IMR-90 (cell line): Measurements from ENCODE around the gene HTR1D. TPM values are rescaled to one million over a fixed set of nuclear protein-coding genes. Genes with fewer than 3 reads are reported as not detected.

ENCODE experiments used
- ATAC-seq: fragments of 200-7000 bp; cut with Tn5 transposase; 2 replicates; pipeline ENCODE4 v1.9.1; 2020; ENCODE audit warnings: low read depth, mild to moderate bottlenecking, moderate library complexity
- BruUV-seq: library from RNA; stranded (reverse); fragments of 400-500 nt; replicated peaks from 2 replicates; lab custom pipeline; 2021; lab: Mats Ljungman, UMichigan
- CTCF ChIA-PET: fragments of 300-600 bp; formaldehyde crosslinking; extraction: SDS; loops from one replicate; lab custom pipeline; 2021; ENCODE audit warnings: antibody characterized with exemption; lab: Yijun Ruan, JAX
- POLR2A ChIA-PET: fragments of 300-600 bp; sonication (Branson Sonifier 250); formaldehyde crosslinking; loops from one replicate; lab custom pipeline; 2022; ENCODE audit warnings: antibody characterized with exemption; ENCODE audit not compliant: unreplicated experiment; lab: Charles Lee
- DNase-seq: peaks from one replicate; pipeline ENCODE4 v3.0.0; 2013
- H2AFZ ChIP-seq: replicated peaks from 2 replicates; pipeline ENCODE3; 2013; ENCODE audit warnings: low read length, mild to moderate bottlenecking; ENCODE audit not compliant: poor library complexity
- H2AK5ac ChIP-seq: 2 replicates; pipeline ENCODE4 v1.6.1; 2013; ENCODE audit warnings: low read depth, low read length, inconsistent platforms
- H2AK9ac ChIP-seq: replicated peaks from 2 replicates; pipeline ENCODE3; 2013; ENCODE audit warnings: mild to moderate bottlenecking, low read depth, low read length, moderate library complexity; ENCODE audit not compliant: poor library complexity
- H2BK120ac ChIP-seq: 2 replicates; pipeline ENCODE4 v1.6.1; 2013; ENCODE audit warnings: low read depth, low read length, inconsistent platforms
- H2BK15ac ChIP-seq: 3 replicates; pipeline ENCODE4 v1.6.1; 2013; ENCODE audit warnings: low read depth, low read length, inconsistent platforms
- H2BK20ac ChIP-seq: 2 replicates; pipeline ENCODE4 v1.6.1; 2013; ENCODE audit warnings: low read depth, mild to moderate bottlenecking, inconsistent platforms, low read length, moderate library complexity
- H2BK5ac ChIP-seq: 2 replicates; pipeline ENCODE4 v1.6.1; 2013; ENCODE audit warnings: mild to moderate bottlenecking, low read depth, low read length, inconsistent platforms; ENCODE audit not compliant: poor library complexity, severe bottlenecking
- H3K14ac ChIP-seq: replicated peaks from 2 replicates; pipeline ENCODE4 v1.6.1; 2013; ENCODE audit warnings: low read depth, low read length, inconsistent platforms
- H3K18ac ChIP-seq: 2 replicates; pipeline ENCODE4 v1.6.1; 2013; ENCODE audit warnings: low read depth, low read length, control low read depth
- H3K23ac ChIP-seq: 2 replicates; pipeline ENCODE4 v1.6.1; 2013; ENCODE audit warnings: low read depth, low read length, inconsistent platforms
- H3K27ac ChIP-seq: 2 replicates; pipeline ENCODE4 v1.5.1; 2013; ENCODE audit warnings: mild to moderate bottlenecking, control low read depth, low read length; ENCODE audit not compliant: insufficient read depth
- H3K27me3 ChIP-seq: 2 replicates; pipeline ENCODE4 v1.6.1; 2013; ENCODE audit warnings: low read length; ENCODE audit not compliant: control insufficient read depth, insufficient read depth
- H3K36me3 ChIP-seq: 2 replicates; pipeline ENCODE4 v1.6.1; 2013; ENCODE audit warnings: low read length, mixed read lengths; ENCODE audit not compliant: control insufficient read depth, insufficient read depth
- H3K4ac ChIP-seq: 2 replicates; pipeline ENCODE4 v1.6.1; 2013; ENCODE audit warnings: low read depth, low read length, inconsistent platforms
- H3K4me1 ChIP-seq: 2 replicates; pipeline ENCODE4 v1.6.1; 2013; ENCODE audit warnings: low read length, mixed read lengths; ENCODE audit not compliant: control insufficient read depth, insufficient read depth
- H3K4me2 ChIP-seq: 2 replicates; pipeline ENCODE4 v1.6.1; 2013; ENCODE audit warnings: low read depth, mild to moderate bottlenecking, control low read depth, low read length, moderate library complexity
- H3K4me3 ChIP-seq: 2 replicates; pipeline ENCODE4 v1.5.1; 2013; ENCODE audit warnings: low read depth, mild to moderate bottlenecking, control low read depth, low read length, moderate library complexity; ENCODE audit not compliant: insufficient read depth
- H3K56ac ChIP-seq: 2 replicates; pipeline ENCODE4 v1.6.1; 2013; ENCODE audit warnings: low read length, inconsistent platforms; ENCODE audit not compliant: insufficient read depth; ENCODE audit errors: extremely low read depth
- H3K79me1 ChIP-seq, 2 experiments: 2 replicates each; pipeline ENCODE4 v1.6.1; 2013; ENCODE audit warnings: low read length in 2 of 2, inconsistent platforms in 1 of 2, low read depth in 1 of 2
- H3K9ac ChIP-seq: 2 replicates; pipeline ENCODE4 v1.6.1; 2013; ENCODE audit warnings: low read depth, low read length, control low read depth
- H3K9me1 ChIP-seq: 2 replicates; pipeline ENCODE4 v1.6.1; 2013; ENCODE audit warnings: low read length, inconsistent platforms; ENCODE audit not compliant: insufficient read depth
- H3K9me3 ChIP-seq: 2 replicates; pipeline ENCODE4 v1.6.1; 2013; ENCODE audit warnings: low read length; ENCODE audit not compliant: control insufficient read depth, insufficient read depth
- H4K20me1 ChIP-seq: 2 replicates; pipeline ENCODE4 v1.6.1; 2013; ENCODE audit warnings: low read length, inconsistent platforms; ENCODE audit not compliant: insufficient read depth
- H4K5ac ChIP-seq: 2 replicates; pipeline ENCODE4 v1.6.1; 2013; ENCODE audit warnings: mild to moderate bottlenecking, low read depth, low read length, control low read depth
- H4K8ac ChIP-seq, 2 experiments: 2 replicates each; pipeline ENCODE4 v1.6.1; 2013; ENCODE audit warnings: low read depth in 2 of 2, low read length in 2 of 2, control low read depth in 1 of 2, inconsistent platforms in 1 of 2
- H4K91ac ChIP-seq: 2 replicates; pipeline ENCODE4 v1.6.1; 2013; ENCODE audit warnings: low read depth, low read length, inconsistent platforms; ENCODE audit not compliant: insufficient read depth
- BHLHE40 ChIP-seq: fragments of 150-350 bp; IDR thresholded peaks from 2 replicates; pipeline ENCODE4 v1.6.1; 2016; ENCODE audit warnings: mild to moderate bottlenecking, low read depth, low read length
- CEBPB ChIP-seq: IDR thresholded peaks from 2 replicates; pipeline ENCODE4 v1.6.1; 2012; ENCODE audit warnings: low read depth, low read length, improper control_type of control experiment
- CHD1 ChIP-seq: IDR thresholded peaks from 2 replicates; pipeline ENCODE4 v1.6.1; 2012; ENCODE audit warnings: low read depth, low read length, improper control_type of control experiment
- FOS ChIP-seq: fragments of 150-350 bp; IDR thresholded peaks from 2 replicates; pipeline ENCODE4 v1.6.1; 2016; ENCODE audit warnings: low read depth, low read length
- MAFK ChIP-seq: IDR thresholded peaks from 2 replicates; pipeline ENCODE4 v1.6.1; 2012; ENCODE audit warnings: low read depth, low read length, improper control_type of control experiment
- MAZ ChIP-seq: IDR thresholded peaks from 2 replicates; pipeline ENCODE4 v1.6.1; 2012; ENCODE audit warnings: low read depth, mild to moderate bottlenecking, low read length, improper control_type of control experiment, moderate library complexity, borderline replicate concordance
- MXI1 ChIP-seq: IDR thresholded peaks from 2 replicates; pipeline ENCODE4 v1.6.1; 2012; ENCODE audit warnings: low read depth, mild to moderate bottlenecking, low read length, moderate library complexity, borderline replicate concordance
- NFE2L2 ChIP-seq: fragments of 150-350 bp; IDR thresholded peaks from 2 replicates; pipeline ENCODE4 v1.6.1; 2016; ENCODE audit warnings: low read depth, mild to moderate bottlenecking, low read length
- POLR2A ChIP-seq: IDR thresholded peaks from 2 replicates; pipeline ENCODE4 v1.6.1; 2012; ENCODE audit warnings: mild to moderate bottlenecking, low read depth, low read length
- RAD21 ChIP-seq: IDR thresholded peaks from 2 replicates; pipeline ENCODE4 v1.6.1; 2012; ENCODE audit warnings: low read length, improper control_type of control experiment
- RFX5 ChIP-seq: IDR thresholded peaks from 2 replicates; pipeline ENCODE4 v1.8.0; 2012; ENCODE audit warnings: low read depth, mild to moderate bottlenecking, low read length, moderate library complexity
- SMC3 ChIP-seq: fragments of 150-350 bp; IDR thresholded peaks from 2 replicates; pipeline ENCODE4 v1.6.1; 2016; ENCODE audit warnings: low read depth, mild to moderate bottlenecking, antibody characterized with exemption, low read length, moderate library complexity
- WGBS, 2 experiments: methylation state at CpG; one replicate each; pipeline versions ENCODE4 v1.1.5 to v1.1.7; 2013; ENCODE audit warnings: missing lambda C conversion rate in 2 of 2; ENCODE audit not compliant: insufficient read length in 1 of 2; ENCODE audit errors: extremely low coverage in 2 of 2; 5-methylcytosine and 5-hydroxymethylcytosine counted together
- dilution Hi-C: fragments of 300-500 bp; cut with HindIII; formaldehyde crosslinking; loops from one replicate; pipeline ENCODE4 v1.14.3; 2018; ENCODE audit warnings: low sequenced_read_pairs; ENCODE audit not compliant: unreplicated experiment
- in situ Hi-C: fragments of 300-500 bp; cut with MboI; formaldehyde crosslinking; loops from 3 replicates; pipeline ENCODE4 v1.14.3; 2019; ENCODE audit warnings: low sequenced_read_pairs, inconsistent platforms, mixed read lengths
- intact Hi-C: fragments of 100-400 bp; cut with micrococcal nuclease; formaldehyde crosslinking; loops from 2 replicates; pipeline ENCODE4 v1.10.0; 2022
- polyA plus RNA-seq, 3 experiments: library from polyadenylated mRNA; depleted of rRNA; stranded (reverse); fragments of >200 nt; gene quantifications; 2 replicates each; pipeline ENCODE4 v1.2.3, GENCODE V29; 2012; ENCODE audit warnings: low replicate concordance in 1 of 3
- total RNA-seq: library from RNA; depleted of rRNA; stranded (reverse); fragments of >200 nt; gene quantifications from 2 replicates; pipeline ENCODE4 v1.2.3, GENCODE V29; 2012
- TF ChIP-seq, protein P1 (sequence below): conservative IDR thresholded peaks from 2 replicates; pipeline ENCODE4 v1.5.1; 2012; ENCODE audit warnings: mild to moderate bottlenecking, low read depth, low read length, improper control_type of control experiment
- TF ChIP-seq, protein P2 (sequence below): fragments of 150-350 bp; IDR thresholded peaks from 2 replicates; pipeline ENCODE4 v1.6.1; 2017; ENCODE audit warnings: mild to moderate bottlenecking, antibody characterized with exemption, low read length, low read depth
- TF ChIP-seq, protein P3 (sequence below): fragments of 150-350 bp; IDR thresholded peaks from 2 replicates; pipeline ENCODE4 v1.6.1; 2016; ENCODE audit warnings: low read depth, mild to moderate bottlenecking, low read length, moderate library complexity, borderline replicate concordance

The HTR1D gene
- total and polyA plus RNA-seq, 2 of the 4 experiments (the other 2 are of a cell fraction): 0.03 to 0.18 TPM

DNA sequence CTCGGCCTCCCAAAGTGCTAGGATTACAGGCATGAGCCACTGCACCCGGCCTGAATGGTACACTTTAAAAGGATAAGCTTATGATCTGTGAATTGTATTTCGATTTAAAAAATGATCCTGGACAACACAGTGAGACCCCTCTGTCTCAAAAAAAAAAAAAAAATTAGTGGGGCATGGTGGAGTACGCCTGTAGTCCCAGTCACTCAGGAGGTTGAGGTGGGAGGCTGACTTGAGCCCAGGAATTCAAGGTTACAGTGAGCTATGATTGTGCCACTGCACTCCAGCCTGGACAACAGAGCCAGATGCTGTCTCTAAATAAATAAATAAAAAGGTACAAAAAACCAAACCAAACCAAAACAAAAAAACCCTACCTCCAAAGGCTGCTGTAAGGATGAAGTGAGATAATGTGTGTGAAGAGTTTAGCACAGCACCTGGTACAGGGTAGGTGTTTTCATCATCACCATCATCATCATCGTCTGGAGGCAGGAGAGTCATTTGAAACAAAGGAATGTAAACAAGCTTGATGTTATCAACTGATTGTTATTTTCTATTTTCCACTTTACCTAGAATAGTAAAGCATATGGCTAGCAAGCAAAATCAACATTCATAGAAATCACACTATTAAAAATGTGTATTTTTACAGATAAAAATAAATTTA, 22.5 kb upstream of the HTR1D start:
- no TSS peak for BruUV-seq
- Histone ChIP-seq H3K36me3 (no peaks in the 10 kb centered on the region), H4K20me1 (no peaks in the 10 kb centered on the region), H2BK120ac (no peak overlapping the region), H3K27me3 (0 out of 2 replicates have a peak, but pooled peaks cover 3% of the 10 kb centered on the region), H3K9me1 (no peaks in the 10 kb centered on the region; the same call in 1 of the 2 replicates), H4K91ac (no peak overlapping the region), H3K4me3 (no peak overlapping the region), H2AFZ (no peak overlapping the region), H3K9ac (no peak overlapping the region), H3K9me3 (no peaks in the 10 kb centered on the region), H2AK5ac (no peak overlapping the region), H2BK15ac (no peak overlapping the region), H2AK9ac (no peak overlapping the region), H3K18ac (no peak overlapping the region), H3K4me2 (no peak overlapping the region), H4K5ac (no peak overlapping the region), H2BK5ac (no peak overlapping the region), H4K8ac (no peak overlapping the region), H3K56ac (no peak overlapping the region), H3K23ac (no peak overlapping the region), H3K4ac (no peak overlapping the region), H3K79me1 (no peaks in the 10 kb centered on the region), H3K4me1 (no peaks in the 10 kb centered on the region), H3K14ac (no peak overlapping the region), H3K27ac (no peak overlapping the region), H2BK20ac (no peak overlapping the region)
- WGBS, 2 experiments: no CpG with 5 or more reads among the region's 5 CpGs
- CTCF ChIA-PET: no interaction called here
- no peak for ATAC-seq
- DNase-seq: no peak
- intact Hi-C loops: no loop called here
- no peak for TF ChIP-seq MXI1
- TF ChIP-seq MAFK: no peak
- TF ChIP-seq RFX5: no peak
- no peak for TF ChIP-seq RAD21
- TF ChIP-seq MAZ: no peak
- no peak for TF ChIP-seq NFE2L2
- TF ChIP-seq, protein P1, sequence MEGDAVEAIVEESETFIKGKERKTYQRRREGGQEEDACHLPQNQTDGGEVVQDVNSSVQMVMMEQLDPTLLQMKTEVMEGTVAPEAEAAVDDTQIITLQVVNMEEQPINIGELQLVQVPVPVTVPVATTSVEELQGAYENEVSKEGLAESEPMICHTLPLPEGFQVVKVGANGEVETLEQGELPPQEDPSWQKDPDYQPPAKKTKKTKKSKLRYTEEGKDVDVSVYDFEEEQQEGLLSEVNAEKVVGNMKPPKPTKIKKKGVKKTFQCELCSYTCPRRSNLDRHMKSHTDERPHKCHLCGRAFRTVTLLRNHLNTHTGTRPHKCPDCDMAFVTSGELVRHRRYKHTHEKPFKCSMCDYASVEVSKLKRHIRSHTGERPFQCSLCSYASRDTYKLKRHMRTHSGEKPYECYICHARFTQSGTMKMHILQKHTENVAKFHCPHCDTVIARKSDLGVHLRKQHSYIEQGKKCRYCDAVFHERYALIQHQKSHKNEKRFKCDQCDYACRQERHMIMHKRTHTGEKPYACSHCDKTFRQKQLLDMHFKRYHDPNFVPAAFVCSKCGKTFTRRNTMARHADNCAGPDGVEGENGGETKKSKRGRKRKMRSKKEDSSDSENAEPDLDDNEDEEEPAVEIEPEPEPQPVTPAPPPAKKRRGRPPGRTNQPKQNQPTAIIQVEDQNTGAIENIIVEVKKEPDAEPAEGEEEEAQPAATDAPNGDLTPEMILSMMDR: no peak
- no peak for TF ChIP-seq CEBPB
- TF ChIP-seq POLR2A: no peak
- TF ChIP-seq BHLHE40: no peak
- TF ChIP-seq, protein P2, sequence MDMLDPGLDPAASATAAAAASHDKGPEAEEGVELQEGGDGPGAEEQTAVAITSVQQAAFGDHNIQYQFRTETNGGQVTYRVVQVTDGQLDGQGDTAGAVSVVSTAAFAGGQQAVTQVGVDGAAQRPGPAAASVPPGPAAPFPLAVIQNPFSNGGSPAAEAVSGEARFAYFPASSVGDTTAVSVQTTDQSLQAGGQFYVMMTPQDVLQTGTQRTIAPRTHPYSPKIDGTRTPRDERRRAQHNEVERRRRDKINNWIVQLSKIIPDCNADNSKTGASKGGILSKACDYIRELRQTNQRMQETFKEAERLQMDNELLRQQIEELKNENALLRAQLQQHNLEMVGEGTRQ: no peak
- no peak for TF ChIP-seq FOS
- TF ChIP-seq SMC3: no peak
- TF ChIP-seq CHD1: no peak
- TF ChIP-seq, protein P3, sequence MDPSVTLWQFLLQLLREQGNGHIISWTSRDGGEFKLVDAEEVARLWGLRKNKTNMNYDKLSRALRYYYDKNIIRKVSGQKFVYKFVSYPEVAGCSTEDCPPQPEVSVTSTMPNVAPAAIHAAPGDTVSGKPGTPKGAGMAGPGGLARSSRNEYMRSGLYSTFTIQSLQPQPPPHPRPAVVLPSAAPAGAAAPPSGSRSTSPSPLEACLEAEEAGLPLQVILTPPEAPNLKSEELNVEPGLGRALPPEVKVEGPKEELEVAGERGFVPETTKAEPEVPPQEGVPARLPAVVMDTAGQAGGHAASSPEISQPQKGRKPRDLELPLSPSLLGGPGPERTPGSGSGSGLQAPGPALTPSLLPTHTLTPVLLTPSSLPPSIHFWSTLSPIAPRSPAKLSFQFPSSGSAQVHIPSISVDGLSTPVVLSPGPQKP: no peak
- dilution Hi-C loops: no loop called here
- POLR2A ChIA-PET: no interaction called here
- in situ Hi-C loops: no loop called here
